Measurements from ENCODE around the gene RB1.

DNA sequence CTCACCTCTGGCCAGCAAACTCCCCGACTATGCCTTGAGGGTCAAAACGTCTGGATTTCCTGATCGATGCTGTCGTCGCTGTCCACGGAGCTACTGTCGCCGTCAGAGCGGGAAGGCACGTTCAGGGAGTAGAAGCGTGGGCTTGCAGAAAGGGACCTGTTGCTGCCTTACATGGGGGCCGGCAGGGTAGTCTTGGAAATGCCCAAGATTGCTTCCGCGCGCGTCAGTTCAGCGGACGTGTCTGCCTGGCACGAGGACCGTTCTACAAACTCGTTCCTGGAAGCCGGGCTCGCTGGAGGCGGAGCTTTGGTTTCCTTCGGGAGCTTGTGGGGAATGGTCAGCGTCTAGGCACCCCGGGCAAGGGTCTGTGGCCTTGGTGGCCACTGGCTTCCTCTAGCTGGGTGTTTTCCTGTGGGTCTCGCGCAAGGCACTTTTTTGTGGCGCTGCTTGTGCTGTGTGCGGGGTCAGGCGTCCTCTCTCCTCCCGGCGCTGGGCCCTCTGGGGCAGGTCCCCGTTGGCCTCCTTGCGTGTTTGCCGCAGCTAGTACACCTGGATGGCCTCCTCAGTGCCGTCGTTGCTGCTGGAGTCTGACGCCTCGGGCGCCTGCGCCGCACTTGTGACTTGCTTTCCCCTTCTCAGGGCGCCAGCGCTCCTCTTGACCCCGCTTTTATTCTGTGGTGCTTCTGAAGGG lies 15.4 kb downstream of the RB1 start:
- TF ChIP-seq POLR2A (IDR thresholded peaks at IDR 0.05; ENCODE audit: low read depth, low read length) (no peak), POLR2AphosphoS5 (IDR thresholded peaks at IDR 0.05; ENCODE audit: low read depth, low read length) (no peak)

Data from GM12892 (cell line).